NCI-H1092 (cell line): Measurements from ENCODE around the gene MPV17L2.

ENCODE experiments used
- DNase-seq: peaks from one replicate; lab custom pipeline; 2025; lab: John Stamatoyannopoulos, UW

Gene MPV17L2

DNA sequence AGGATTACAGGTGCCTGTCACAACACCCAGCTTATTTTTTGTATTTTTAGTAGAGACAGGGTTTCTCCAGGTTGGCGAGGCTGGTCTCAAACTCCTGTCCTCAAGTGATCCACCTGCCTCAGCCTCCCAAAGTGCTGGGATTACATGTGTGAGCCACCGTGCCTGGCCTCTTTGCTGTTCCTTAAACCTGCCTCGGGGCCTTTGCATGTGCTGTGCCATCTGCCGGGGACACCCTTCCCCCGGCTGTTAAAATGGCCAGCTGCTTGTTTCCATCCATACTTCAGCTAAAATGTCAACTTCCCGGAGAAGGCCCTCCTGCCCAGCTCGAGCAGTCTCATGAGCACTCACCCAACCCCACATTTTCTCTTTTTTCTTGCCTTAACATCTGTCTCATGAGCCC is 52.3 kb downstream of the MPV17L2 start:
- DNase-seq = no peak
